Activated CD8-positive, alpha-beta T cell treated with anti-CD3 and anti-CD28 coated beads, Interleukin-2, amount 10 ng/mL, durations not matched to agents 7 days and 5 days (primary cell): Measurements from ENCODE around the gene C16orf92. TPM values are rescaled to one million over a fixed set of nuclear protein-coding genes. Genes with fewer than 3 reads are reported as not detected.
A peak's percentile ranks its signal among the peaks of the same experiment; 100 is the strongest.

Experiments
- ATAC-seq: fragments of 150-1000 bp; cut with Tn5 transposase; one replicate; pipeline ENCODE4 v1.10.0; 2021; ENCODE audit warnings: moderate library complexity
- CTCF ChIA-PET: fragments of 350-600 bp; sonication (Branson Sonifier 250); formaldehyde crosslinking; loops from one replicate; lab custom pipeline; 2021; ENCODE audit warnings: antibody characterized with exemption; lab: Charles Lee
- POLR2A ChIA-PET: fragments of 350-600 bp; sonication (Branson Sonifier 250); formaldehyde crosslinking; loops from one replicate; lab custom pipeline; 2021; ENCODE audit warnings: antibody characterized with exemption; lab: Charles Lee
- DNase-seq: peaks from one replicate; pipeline ENCODE4 v3.0.0-alpha.2; 2020
- H3K27ac Mint-ChIP-seq: one replicate; pipeline ENCODE4 v1.8.0; 2021; ENCODE audit warnings: mild to moderate bottlenecking, mixed read lengths
- H3K27me3 Mint-ChIP-seq: one replicate; pipeline ENCODE4 v1.8.0; 2021; ENCODE audit warnings: low read depth, mixed read lengths
- H3K36me3 Mint-ChIP-seq: one replicate; pipeline ENCODE4 v1.8.0; 2021; ENCODE audit warnings: low read depth, mixed read lengths
- H3K4me1 Mint-ChIP-seq: one replicate; pipeline ENCODE4 v1.8.0; 2021; ENCODE audit warnings: low read depth, mixed read lengths
- H3K4me3 Mint-ChIP-seq: one replicate; pipeline ENCODE4 v1.8.0; 2021; ENCODE audit warnings: mild to moderate bottlenecking, mixed read lengths
- H3K9me3 Mint-ChIP-seq: one replicate; pipeline ENCODE4 v1.8.0; 2022; ENCODE audit warnings: mixed read lengths; ENCODE audit not compliant: insufficient read depth
- total RNA-seq, 2 experiments: library from RNA; stranded (reverse); gene quantifications; one replicate each; pipeline ENCODE4 v1.2.3, GENCODE V29; 2021

Gene C16orf92
- total RNA-seq = not detected

GRCh38 chr16:30022887-30023286 is at the start of gene C16orf92:
TSS of gene C16orf92 (plus strand) at chr16:30023198. CDS start at chr16:30023341, 143 bp downstream.
- H3K27ac Mint-ChIP-seq = no peak within 1 kb of the TSS
- DNase-seq = no peak
- CTCF ChIA-PET = interaction anchor here (1.7 kb wide), 1 partner anchor 9 kb away, joined by 12 read pairs; the partner anchor contains the start of gene TLCD3B
- ATAC-seq = no peak
- peaks cover 13% of the 10 kb centered on the region for H3K4me1 Mint-ChIP-seq
- H3K9me3 Mint-ChIP-seq = no peaks in the 10 kb centered on the region
- H3K27me3 Mint-ChIP-seq = peaks cover 15% of the 10 kb centered on the region
- POLR2A ChIA-PET = no interaction called here
- H3K4me3 Mint-ChIP-seq = no peak within 1 kb of the TSS
- no peaks in the 10 kb centered on the region for H3K36me3 Mint-ChIP-seq

GRCh38 chr16:29973384-29974246 is 49.4 kb upstream of the C16orf92 start, which contains the start of gene TAOK2:
TSS of gene TAOK2 (plus strand) at chr16:29973868. CDS start at chr16:29977773, 3,905 bp downstream.
- peak within 1 kb of the TSS; percentile 85 for H3K4me3 Mint-ChIP-seq
- H3K9me3 Mint-ChIP-seq = peaks cover 8% of the 10 kb centered on the region
- H3K4me1 Mint-ChIP-seq = peaks cover 40% of the 10 kb centered on the region
- ChIA-PET POLR2A (interaction anchor here (0.8 to 5.4 kb wide), 9 partner anchors 12 to 109 kb away, joined by 3 to 48 read pairs (median 5); partner anchors contain the start of genes ALDOA, HIRIP3, INO80E and KCTD13), CTCF (interaction anchor here (0.8 to 5.9 kb wide), 14 partner anchors 8 to 273 kb away, joined by 3 to 41 read pairs (median 4); partner anchors contain the start of genes CDIPT, HIRIP3, INO80E and MVP)
- DNase-seq = peak; percentile 98
- peak within 1 kb of the TSS; percentile 92 for H3K27ac Mint-ChIP-seq
- peaks cover 29% of the 10 kb centered on the region for H3K36me3 Mint-ChIP-seq
- no peaks in the 10 kb centered on the region for H3K27me3 Mint-ChIP-seq
- ATAC-seq = peak; percentile 99

GRCh38 chr16:29974291-29975133 is 48.5 kb upstream of the C16orf92 start:
- DNase-seq (peak; percentile 44), ATAC-seq (no peak)
- ChIA-PET POLR2A (interaction anchor here (0.8 to 5.4 kb wide), 7 partner anchors 11 to 48 kb away, joined by 3 to 48 read pairs (median 8); partner anchors contain the start of genes HIRIP3, INO80E, KCTD13 and TMEM219), CTCF (interaction anchor here (1.2 to 5.9 kb wide), 7 partner anchors 13 to 274 kb away, joined by 3 to 41 read pairs (median 5); partner anchors contain the start of genes CDIPT, HIRIP3, INO80E and TMEM219)
- H3K4me3 Mint-ChIP-seq = peak overlapping the region; percentile 85
- peaks cover 28% of the 10 kb centered on the region for H3K36me3 Mint-ChIP-seq
- H3K9me3 Mint-ChIP-seq = peaks cover 8% of the 10 kb centered on the region
- peak overlapping the region; percentile 92 for H3K27ac Mint-ChIP-seq
- H3K27me3 Mint-ChIP-seq = no peaks in the 10 kb centered on the region
- H3K4me1 Mint-ChIP-seq = peaks cover 38% of the 10 kb centered on the region

- POLR2A ChIA-PET = interaction anchor here (0.6 to 5.4 kb wide), 7 partner anchors 11 to 273 kb away, joined by 3 to 48 read pairs (median 5); partner anchors contain the start of genes HIRIP3, INO80E and TMEM219
- peak overlapping the region; percentile 85 for H3K4me3 Mint-ChIP-seq
- no peaks in the 10 kb centered on the region for H3K27me3 Mint-ChIP-seq
- CTCF ChIA-PET = interaction anchor here (0.7 to 5.9 kb wide), 5 partner anchors 13 to 127 kb away, joined by 3 to 41 read pairs (median 5); partner anchors contain the start of genes CDIPT and TMEM219
- DNase-seq (no peak), ATAC-seq (no peak)
- peaks cover 38% of the 10 kb centered on the region for H3K4me1 Mint-ChIP-seq
- peaks cover 8% of the 10 kb centered on the region for H3K9me3 Mint-ChIP-seq
- H3K27ac Mint-ChIP-seq = peak overlapping the region; percentile 81
- H3K36me3 Mint-ChIP-seq = peaks cover 30% of the 10 kb centered on the region
These were observed 47.9 kb upstream of the C16orf92 start for GRCh38 chr16:29975134-29975538.

- POLR2A ChIA-PET = interaction anchor here (0.6 to 5.4 kb wide), 8 partner anchors 14 to 274 kb away, joined by 3 to 48 read pairs (median 4); partner anchors contain the start of genes HIRIP3, INO80E and TMEM219
- no peak for DNase-seq
- ATAC-seq = no peak
- H3K4me3 Mint-ChIP-seq = peak overlapping the region; percentile 85
- peaks cover 8% of the 10 kb centered on the region for H3K9me3 Mint-ChIP-seq
- H3K27me3 Mint-ChIP-seq = no peaks in the 10 kb centered on the region
- peaks cover 33% of the 10 kb centered on the region for H3K36me3 Mint-ChIP-seq
- CTCF ChIA-PET = interaction anchor here (0.6 to 5.9 kb wide), 9 partner anchors 14 to 285 kb away, joined by 3 to 41 read pairs (median 3); partner anchors contain the start of genes CDIPT and TMEM219
- peak overlapping the region; percentile 50 for H3K27ac Mint-ChIP-seq
- H3K4me1 Mint-ChIP-seq = peaks cover 38% of the 10 kb centered on the region
These were observed 47.0 kb upstream of the C16orf92 start for GRCh38 chr16:29975811-29976511.

GRCh38 chr16:29977063-29977825 is 45.8 kb upstream of the C16orf92 start:
- no peak overlapping the region for H3K4me3 Mint-ChIP-seq
- no peaks in the 10 kb centered on the region for H3K27me3 Mint-ChIP-seq
- peaks cover 8% of the 10 kb centered on the region for H3K9me3 Mint-ChIP-seq
- peaks cover 38% of the 10 kb centered on the region for H3K4me1 Mint-ChIP-seq
- ChIA-PET CTCF (interaction anchor here (0.9 to 5.9 kb wide), 4 partner anchors 15 to 286 kb away, joined by 3 to 41 read pairs (median 4); partner anchors contain the start of gene TMEM219), POLR2A (interaction anchor here (1.3 kb wide), 1 partner anchor 52 kb away, joined by 3 read pairs; no protein-coding TSS in a partner anchor)
- peaks cover 36% of the 10 kb centered on the region for H3K36me3 Mint-ChIP-seq
- ATAC-seq (no peak), DNase-seq (no peak)
- H3K27ac Mint-ChIP-seq = peak overlapping the region; percentile 53

GRCh38 chr16:29978081-29978480 is 44.9 kb upstream of the C16orf92 start:
- no peak overlapping the region for H3K27ac Mint-ChIP-seq
- peaks cover 4% of the 10 kb centered on the region for H3K9me3 Mint-ChIP-seq
- CTCF ChIA-PET = interaction anchor here (0.9 to 2.0 kb wide), 2 partner anchors 54 to 287 kb away, joined by 4 to 6 read pairs; no protein-coding TSS in a partner anchor
- ATAC-seq (no peak), DNase-seq (no peak)
- H3K4me3 Mint-ChIP-seq = no peak overlapping the region
- H3K36me3 Mint-ChIP-seq = peaks cover 36% of the 10 kb centered on the region
- H3K4me1 Mint-ChIP-seq = peaks cover 33% of the 10 kb centered on the region
- POLR2A ChIA-PET = no interaction called here
- H3K27me3 Mint-ChIP-seq = no peaks in the 10 kb centered on the region

GRCh38 chr16:29978564-29979270 is 44.3 kb upstream of the C16orf92 start:
- H3K9me3 Mint-ChIP-seq = no peaks in the 10 kb centered on the region
- POLR2A ChIA-PET = no interaction called here
- no peak for ATAC-seq
- CTCF ChIA-PET = interaction anchor here (0.9 kb wide), 1 partner anchor 288 kb away, joined by 6 read pairs; no protein-coding TSS in a partner anchor
- H3K36me3 Mint-ChIP-seq = peaks cover 38% of the 10 kb centered on the region
- H3K27me3 Mint-ChIP-seq = no peaks in the 10 kb centered on the region
- H3K4me1 Mint-ChIP-seq = peaks cover 29% of the 10 kb centered on the region
- DNase-seq = no peak
- H3K4me3 Mint-ChIP-seq = no peak overlapping the region
- H3K27ac Mint-ChIP-seq = no peak overlapping the region
